ENCODE measurements around the gene PRKAR2B. TPM values are rescaled to one million over a fixed set of nuclear protein-coding genes. Genes with fewer than 3 reads are reported as not detected.
"Not testable (repeated sequence)": the region's sequence is repeated elsewhere in the genome, so short reads cannot be mapped to it uniquely, and the experiment has no call there.

Gene PRKAR2B
- total and polyA plus RNA-seq, 2 of the 4 experiments (the other 2 are of a cell fraction), result 3.0 to 3.1 TPM

- Histone ChIP-seq H2BK15ac (ENCODE audit: low read depth, low read length) (peak overlapping the region; percentile 33; the same call in 1 of the 3 replicates), H3K27ac (ENCODE audit: insufficient read depth, low read length) (peak overlapping the region; percentile 28; the same call in 1 of the 2 replicates), H2AK5ac (ENCODE audit: low read depth, low read length) (peak overlapping the region; percentile 72; the same call in 1 of the 2 replicates), H2AK9ac (replicated peaks; ENCODE audit: low read depth, low read length, poor library complexity) (no peak overlapping the region), H2BK120ac (ENCODE audit: low read depth, low read length) (peak overlapping the region; percentile 49), H3K36me3 (ENCODE audit: control insufficient read depth, insufficient read depth, low read length) (no peaks in the 10 kb centered on the region), H3K27me3 (ENCODE audit: control insufficient read depth, insufficient read depth, low read length) (no peaks in the 10 kb centered on the region), H4K91ac (ENCODE audit: insufficient read depth, low read depth, low read length) (no peak overlapping the region), H4K8ac (ENCODE audit: low read depth in 2 of 2, low read length in 2 of 2) (no peak overlapping the region), H3K14ac (replicated peaks; ENCODE audit: low read depth, low read length) (peak overlapping the region; percentile 52; the same call in 1 of the 2 replicates), H3K4me2 (ENCODE audit: low read depth, low read length) (no peak overlapping the region), H3K4me1 (ENCODE audit: control insufficient read depth, insufficient read depth, low read length) (peaks cover 8% of the 10 kb centered on the region), H3K4me3 (ENCODE audit: insufficient read depth, low read depth, low read length) (no peak overlapping the region), H2BK5ac (ENCODE audit: low read depth, low read length, poor library complexity, severe bottlenecking) (no peak overlapping the region), H4K5ac (ENCODE audit: low read depth, low read length) (no peak overlapping the region), H3K18ac (ENCODE audit: low read depth, low read length) (peak overlapping the region; percentile 45), H4K20me1 (ENCODE audit: insufficient read depth, low read length) (no peaks in the 10 kb centered on the region), H2BK20ac (ENCODE audit: low read depth, low read length) (no peak overlapping the region), H2AFZ (replicated peaks; ENCODE audit: low read length, poor library complexity) (no peak overlapping the region), H3K4ac (ENCODE audit: low read depth, low read length) (peak overlapping the region; percentile 37), H3K79me1 (ENCODE audit: low read depth in 1 of 2, low read length in 2 of 2) (peaks cover 0 to 3% of the 10 kb centered on the region in 2 experiments; a peak in 1 of 4 replicates), H3K9me1 (ENCODE audit: insufficient read depth, low read length) (peaks cover 9% of the 10 kb centered on the region; the same call in 1 of the 2 replicates), H3K56ac (ENCODE audit: extremely low read depth, insufficient read depth, low read length) (no peak overlapping the region), H3K9ac (ENCODE audit: low read depth, low read length) (no peak overlapping the region), H3K23ac (ENCODE audit: low read depth, low read length) (no peak overlapping the region; the same call in 1 of the 2 replicates), H3K9me3 (ENCODE audit: control insufficient read depth, insufficient read depth, low read length) (no peaks in the 10 kb centered on the region)
- in situ Hi-C loops (cut with MboI; ENCODE audit: low sequenced_read_pairs), result no loop called here
- WGBS, 2 experiments (ENCODE audit: extremely low coverage in 2 of 2, insufficient read length in 1 of 2), result 95% methylated on average over 4 of the region's 7 CpGs; no CpG with 5 or more reads in 1 of the 2 experiments
- ChIA-PET CTCF (interaction anchor here (1.0 kb wide), 1 partner anchor 9 kb away, joined by 7 read pairs; no protein-coding TSS in a partner anchor), POLR2A (ENCODE audit: unreplicated experiment) (interaction anchor here (0.9 kb wide), 1 partner anchor 8 kb away, joined by 4 read pairs; no protein-coding TSS in a partner anchor)
- intact Hi-C loops (cut with micrococcal nuclease), result no loop called here
- no TSS peak for BruUV-seq (replicated peaks)
- DNase-seq (peak; percentile 78), ATAC-seq (ENCODE audit: low read depth) (peak; percentile 97)
- TF ChIP-seq USF2 (IDR thresholded peaks at IDR 0.05; ENCODE audit: low read depth, low read length) (no peak), FOS (IDR thresholded peaks at IDR 0.05; ENCODE audit: low read depth, low read length) (no peak), CHD1 (IDR thresholded peaks at IDR 0.05; ENCODE audit: low read depth, low read length) (no peak), RAD21 (IDR thresholded peaks at IDR 0.05; ENCODE audit: low read length) (no peak), CEBPB (IDR thresholded peaks at IDR 0.05; ENCODE audit: low read depth, low read length) (no peak), SMC3 (IDR thresholded peaks at IDR 0.05; ENCODE audit: low read depth, low read length) (no peak), POLR2A (IDR thresholded peaks at IDR 0.05; ENCODE audit: low read depth, low read length) (no peak)
- dilution Hi-C loops (cut with HindIII; ENCODE audit: low sequenced_read_pairs, unreplicated experiment), result no loop called here
Observed at GRCh38 chr7:107138696-107139420, 94.4 kb downstream of the PRKAR2B start.

DNA sequence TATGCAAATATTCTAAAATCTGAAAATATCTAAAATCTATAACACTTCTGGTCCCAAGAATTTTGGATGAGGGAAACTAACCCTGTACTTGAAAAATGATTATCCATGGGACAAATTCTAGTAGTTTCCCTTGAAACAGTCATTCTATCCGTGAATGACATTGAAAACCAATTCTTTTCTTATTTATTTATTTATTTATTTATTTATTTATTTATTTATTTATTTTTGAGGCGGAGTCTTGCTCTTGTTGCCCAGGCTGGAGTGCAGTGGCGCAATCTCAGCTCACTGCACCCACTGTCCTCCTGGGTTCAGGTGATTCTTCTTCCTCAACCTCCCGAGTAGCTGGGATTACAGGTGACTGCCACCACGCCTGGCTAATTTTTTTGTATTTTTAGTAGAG, 99.4 kb downstream of the PRKAR2B start:
- H2BK15ac ChIP-seq (ENCODE audit: low read depth, low read length); H3K27me3 ChIP-seq (ENCODE audit: control insufficient read depth, insufficient read depth, low read length); H4K91ac ChIP-seq (ENCODE audit: insufficient read depth, low read depth, low read length); BruUV-seq (replicated peaks); CTCF ChIA-PET; H3K4ac ChIP-seq (ENCODE audit: low read depth, low read length); H4K5ac ChIP-seq (ENCODE audit: low read depth, low read length); DNase-seq; H3K27ac ChIP-seq (ENCODE audit: insufficient read depth, low read length); H4K8ac ChIP-seq (ENCODE audit: low read depth in 2 of 2, low read length in 2 of 2); H3K9me3 ChIP-seq (ENCODE audit: control insufficient read depth, insufficient read depth, low read length); H3K36me3 ChIP-seq (ENCODE audit: control insufficient read depth, insufficient read depth, low read length); H3K4me2 ChIP-seq (ENCODE audit: low read depth, low read length); H3K9me1 ChIP-seq (ENCODE audit: insufficient read depth, low read length); H4K20me1 ChIP-seq (ENCODE audit: insufficient read depth, low read length); H3K56ac ChIP-seq (ENCODE audit: extremely low read depth, insufficient read depth, low read length); H2BK5ac ChIP-seq (ENCODE audit: low read depth, low read length, poor library complexity, severe bottlenecking); H2AK9ac ChIP-seq (replicated peaks; ENCODE audit: low read depth, low read length, poor library complexity); intact Hi-C loops (cut with micrococcal nuclease); H3K23ac ChIP-seq (ENCODE audit: low read depth, low read length); H3K79me1 ChIP-seq (ENCODE audit: low read depth in 1 of 2, low read length in 2 of 2); H3K4me1 ChIP-seq (ENCODE audit: control insufficient read depth, insufficient read depth, low read length); H2AK5ac ChIP-seq (ENCODE audit: low read depth, low read length); H2BK20ac ChIP-seq (ENCODE audit: low read depth, low read length); H2AFZ ChIP-seq (replicated peaks; ENCODE audit: low read length, poor library complexity); ATAC-seq (ENCODE audit: low read depth); H3K14ac ChIP-seq (replicated peaks; ENCODE audit: low read depth, low read length); dilution Hi-C loops (cut with HindIII; ENCODE audit: low sequenced_read_pairs, unreplicated experiment); POLR2A ChIA-PET (ENCODE audit: unreplicated experiment); H3K4me3 ChIP-seq (ENCODE audit: insufficient read depth, low read depth, low read length); H3K18ac ChIP-seq (ENCODE audit: low read depth, low read length); H3K9ac ChIP-seq (ENCODE audit: low read depth, low read length); H2BK120ac ChIP-seq (ENCODE audit: low read depth, low read length): not testable (repeated sequence)
- WGBS, 2 experiments (ENCODE audit: extremely low coverage in 2 of 2, insufficient read length in 1 of 2), result no CpG with 5 or more reads among the region's 5 CpGs
- in situ Hi-C loops (cut with MboI; ENCODE audit: low sequenced_read_pairs), result loop anchor here (10.0 kb wide), 1 partner anchor 969 kb away; no protein-coding TSS in a partner anchor

Data from IMR-90 (cell line).